ENCODE data around the gene USO1.

GRCh38 chr4:75858721-75859120 is 134.3 kb downstream of the USO1 start:
- TF ChIP-seq GATA2 (IDR thresholded peaks at IDR 0.05; ENCODE audit: low read depth, low read length) = no peak
- no peak for TF ChIP-seq GATA3 (IDR thresholded peaks at IDR 0.05; ENCODE audit: low read depth, low read length)

Measured in SH-SY5Y (cell line).